Measurements from ENCODE around the gene TMEM247. TPM values are rescaled to one million over a fixed set of nuclear protein-coding genes. Genes with fewer than 3 reads are reported as not detected.

Gene TMEM247
- not detected in 2 replicates for total RNA-seq

DNA sequence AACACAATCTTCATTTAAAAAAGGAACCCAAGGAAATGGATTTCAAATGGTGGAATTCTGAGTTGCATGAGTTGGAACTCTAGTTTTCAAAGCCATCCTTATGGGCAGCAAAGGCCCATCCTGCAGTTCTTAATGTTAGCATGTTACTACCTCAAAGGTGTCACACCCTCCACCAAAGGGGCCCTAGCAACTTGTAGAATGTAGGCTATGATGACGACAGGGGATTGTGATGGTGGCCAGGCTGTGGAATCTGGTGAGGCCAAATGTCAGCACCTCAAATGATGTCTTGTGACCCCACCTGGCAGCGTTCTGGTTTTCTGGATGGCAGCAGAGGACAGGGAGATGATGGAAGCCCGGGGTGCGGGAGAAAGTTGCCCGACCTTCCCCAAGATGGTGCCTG lies at the start of gene TMEM247:
Gene TMEM247, plus strand, starts transcription at position 301 of the 400 bp plus-strand sequence.
- intact Hi-C loops (cut with micrococcal nuclease) = no loop called here

DNA sequence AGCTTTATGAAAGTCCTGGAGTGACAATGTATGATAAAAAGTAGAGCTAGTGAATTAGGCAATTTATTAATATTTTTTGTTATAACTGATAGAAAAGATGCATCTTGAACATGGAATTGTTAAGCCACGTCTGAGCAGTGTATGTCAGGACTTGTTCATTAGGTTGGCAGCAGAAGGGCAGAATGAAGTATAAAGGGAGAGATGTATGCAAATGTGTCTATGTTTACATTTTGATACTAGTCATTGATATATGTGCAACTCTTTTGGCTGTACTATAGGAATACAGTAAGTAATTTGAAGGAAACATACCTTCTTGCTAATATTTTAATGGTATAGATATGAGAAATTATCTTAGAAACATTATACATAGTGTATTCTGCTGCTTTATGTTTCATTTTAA lies 49.0 kb upstream of the TMEM247 start:
- intact Hi-C loops (cut with micrococcal nuclease) = no loop called here

DNA sequence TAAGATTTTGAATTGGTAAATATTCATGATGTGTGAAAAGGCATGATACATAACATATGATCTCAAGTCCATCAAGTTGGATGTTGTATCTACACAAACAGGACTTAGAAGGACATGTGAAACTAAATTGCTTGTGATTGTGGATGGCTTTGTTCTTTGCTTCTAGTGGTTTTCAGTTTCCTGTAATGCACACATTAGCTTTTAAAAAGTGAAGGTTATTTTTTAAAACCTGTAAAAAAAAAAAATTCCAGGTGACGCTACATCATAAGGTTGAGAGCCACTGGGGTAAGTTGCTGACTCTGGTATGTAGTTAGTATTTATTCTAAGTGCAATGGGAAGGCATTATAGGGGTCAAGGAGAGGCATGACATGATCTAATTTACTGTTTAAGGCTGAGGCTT lies 48.4 kb upstream of the TMEM247 start:
- intact Hi-C loops (cut with micrococcal nuclease) = no loop called here

DNA sequence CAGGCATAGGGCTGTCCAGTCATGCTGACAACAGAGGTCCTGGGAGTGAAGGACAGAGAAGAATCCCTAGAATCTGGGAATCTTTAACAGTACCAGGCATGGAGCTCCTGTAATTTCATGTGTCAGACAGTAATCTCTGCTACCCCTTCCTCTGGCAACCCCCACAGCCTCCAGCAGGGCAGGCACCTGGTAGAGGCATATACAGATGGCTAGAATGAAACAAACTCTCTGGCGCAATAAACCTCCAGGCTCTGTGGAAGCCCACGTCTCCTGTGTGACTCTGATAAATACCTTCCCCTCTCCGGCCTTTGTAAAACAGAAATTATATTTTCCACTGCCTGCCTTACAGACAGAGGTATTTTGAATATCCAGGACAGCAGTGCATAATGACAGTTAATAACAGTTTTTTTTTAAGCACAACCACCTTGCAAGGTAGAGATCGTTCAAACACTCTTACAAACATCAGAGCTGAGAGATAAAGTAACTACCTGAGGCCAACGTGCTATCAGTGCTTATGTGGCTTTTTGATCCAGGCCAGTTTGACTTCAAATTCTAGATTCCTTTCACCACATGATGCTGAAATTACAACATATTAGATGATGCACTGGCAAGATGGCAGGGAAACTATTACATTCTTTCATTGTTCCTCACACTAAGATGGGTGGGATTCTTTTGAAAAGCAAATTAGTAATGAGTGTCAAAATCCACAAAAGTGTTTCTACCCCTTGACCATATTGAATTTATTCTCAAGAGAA lies 47.7 kb upstream of the TMEM247 start:
- intact Hi-C loops (cut with micrococcal nuclease) = no loop called here

DNA sequence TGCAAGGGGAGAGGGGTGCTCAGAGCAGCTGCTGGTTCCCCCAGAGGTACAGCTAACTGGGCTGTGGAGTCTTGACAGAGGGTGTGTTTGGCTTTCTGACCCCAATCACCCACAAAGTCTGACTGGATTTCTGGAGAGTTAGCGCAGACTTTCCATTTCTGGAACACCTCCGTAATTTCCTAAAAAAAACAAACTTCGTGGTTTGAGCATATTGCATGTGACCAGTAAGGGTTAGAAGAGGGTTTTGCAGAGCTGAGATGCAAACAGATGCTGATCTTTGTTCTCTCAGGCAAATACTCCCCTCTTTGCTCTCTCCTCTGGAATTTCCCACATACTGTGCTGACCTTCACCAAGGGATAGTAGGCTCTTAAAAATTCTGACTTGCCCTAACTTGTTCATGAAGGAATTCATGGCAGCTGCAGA lies 44.5 kb upstream of the TMEM247 start:
- intact Hi-C loops (cut with micrococcal nuclease) = no loop called here

DNA sequence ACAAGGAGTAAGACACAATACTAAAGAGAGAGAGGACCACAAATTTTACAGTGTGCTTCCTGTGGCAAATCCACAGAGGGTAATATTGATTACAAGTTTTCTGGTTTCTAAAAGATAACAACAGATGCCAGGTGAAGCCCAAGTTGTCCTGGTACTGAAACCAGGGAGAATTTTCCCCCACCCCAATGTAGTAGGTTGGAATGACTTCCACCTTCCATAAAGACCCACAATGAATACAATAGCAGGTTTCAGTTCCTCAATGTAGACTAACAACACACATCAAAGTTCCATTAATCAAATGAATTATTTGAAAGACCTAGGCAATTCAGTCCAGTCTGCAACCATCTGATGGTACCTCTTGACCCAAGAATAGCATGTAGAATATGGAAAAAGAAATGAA lies 44.0 kb upstream of the TMEM247 start:
- intact Hi-C loops (cut with micrococcal nuclease) = no loop called here

DNA sequence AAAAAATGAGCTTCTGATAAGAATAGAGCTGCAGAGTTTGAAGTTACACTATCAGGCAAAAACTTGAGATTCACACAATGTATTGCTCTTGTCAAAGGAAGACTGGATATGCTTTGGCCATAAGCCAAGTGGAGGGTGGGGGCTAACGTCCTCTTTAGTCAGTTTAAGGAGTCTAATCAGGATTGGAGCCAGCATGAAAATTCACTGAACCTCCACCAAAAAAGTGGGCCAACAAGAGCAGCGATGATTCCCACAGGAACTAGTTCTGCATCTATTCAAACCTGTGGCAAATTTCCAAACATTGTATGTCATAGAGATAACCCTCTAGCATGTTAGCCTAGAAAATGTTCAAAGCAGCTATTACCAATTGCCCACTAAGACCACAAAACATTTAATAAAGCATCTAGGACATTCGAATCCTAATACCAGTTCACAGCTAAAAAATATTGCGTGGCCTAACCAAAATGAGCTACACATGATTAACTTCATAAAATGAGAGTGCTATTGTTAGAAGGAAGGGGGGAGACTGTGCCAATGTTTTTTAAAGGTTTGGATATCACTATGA lies 43.5 kb upstream of the TMEM247 start:
- intact Hi-C loops (cut with micrococcal nuclease) = no loop called here

DNA sequence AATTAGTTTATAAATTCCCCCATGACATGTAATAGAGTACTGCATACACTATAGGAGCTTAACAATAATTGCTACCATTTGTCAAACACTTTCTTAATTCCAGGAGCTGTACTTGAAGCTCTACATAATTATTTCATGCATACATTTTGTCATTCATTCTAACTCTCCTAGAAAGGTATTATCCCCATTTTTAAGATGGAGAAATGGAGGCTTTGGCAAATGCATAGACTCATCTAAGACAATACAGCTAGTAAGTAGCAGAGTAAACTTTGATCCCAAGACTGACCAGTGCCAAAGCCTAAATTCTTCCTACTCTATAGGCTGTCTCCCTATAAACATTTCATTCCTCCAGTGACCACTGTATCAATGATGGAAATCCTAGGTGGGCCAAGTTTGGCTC lies 42.6 kb upstream of the TMEM247 start:
- intact Hi-C loops (cut with micrococcal nuclease) = no loop called here

DNA sequence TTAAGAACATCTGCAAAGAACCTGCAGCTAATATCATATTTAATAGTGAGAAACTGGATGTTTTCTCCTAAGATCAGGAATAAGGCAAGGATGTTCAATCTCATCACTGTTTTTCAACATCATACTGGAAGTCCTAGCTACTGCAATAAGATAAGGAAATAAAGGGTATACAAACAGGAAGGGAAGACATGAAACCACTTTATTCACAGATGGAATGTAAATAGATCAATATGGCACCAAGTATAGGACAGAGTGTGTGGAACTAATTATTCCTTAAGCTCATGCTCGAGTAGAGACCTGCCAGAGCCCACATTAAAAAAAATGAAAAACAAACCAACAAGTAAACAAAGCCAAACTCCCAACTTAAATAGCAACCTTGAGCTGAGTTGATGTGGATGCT lies 41.3 kb upstream of the TMEM247 start:
- intact Hi-C loops (cut with micrococcal nuclease) = no loop called here

DNA sequence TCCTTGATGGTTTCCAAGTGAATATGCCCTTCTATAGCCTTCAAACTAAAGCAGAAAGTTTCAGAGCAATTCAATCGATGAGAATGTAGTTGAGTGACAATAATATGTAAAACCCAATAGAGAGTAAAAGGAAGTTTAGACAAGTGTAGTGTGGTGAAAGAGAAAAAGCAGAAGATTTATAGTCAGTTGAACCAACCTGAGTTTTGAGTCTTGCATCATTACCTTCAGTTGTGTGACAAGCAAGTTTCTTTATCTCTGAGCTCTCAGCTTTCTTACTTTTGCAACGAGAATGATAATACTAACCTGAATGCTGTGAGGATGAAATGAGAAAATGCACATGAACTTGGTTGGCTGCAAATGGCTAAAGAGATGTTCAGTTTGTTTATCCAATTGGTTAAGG lies 40.6 kb upstream of the TMEM247 start:
- intact Hi-C loops (cut with micrococcal nuclease) = no loop called here

DNA sequence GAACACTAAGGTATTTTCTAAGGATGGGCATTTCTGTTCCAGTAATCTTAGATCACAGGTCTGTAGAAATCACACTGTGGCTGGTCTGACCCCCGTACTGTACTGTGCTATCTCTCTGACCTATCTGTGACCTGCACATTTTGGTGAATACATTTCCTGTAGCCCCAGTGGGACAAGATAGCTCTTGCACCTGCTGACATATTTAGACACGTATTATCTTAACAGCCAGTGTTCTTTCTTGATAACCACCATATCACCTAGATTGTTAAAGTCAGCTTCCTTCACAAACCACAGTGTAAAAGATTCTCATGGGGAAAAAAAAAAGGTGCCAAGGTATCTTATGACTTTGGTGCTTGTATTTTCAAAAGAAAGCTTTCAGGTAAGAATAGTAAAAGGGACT lies 39.8 kb upstream of the TMEM247 start:
- intact Hi-C loops (cut with micrococcal nuclease) = no loop called here

DNA sequence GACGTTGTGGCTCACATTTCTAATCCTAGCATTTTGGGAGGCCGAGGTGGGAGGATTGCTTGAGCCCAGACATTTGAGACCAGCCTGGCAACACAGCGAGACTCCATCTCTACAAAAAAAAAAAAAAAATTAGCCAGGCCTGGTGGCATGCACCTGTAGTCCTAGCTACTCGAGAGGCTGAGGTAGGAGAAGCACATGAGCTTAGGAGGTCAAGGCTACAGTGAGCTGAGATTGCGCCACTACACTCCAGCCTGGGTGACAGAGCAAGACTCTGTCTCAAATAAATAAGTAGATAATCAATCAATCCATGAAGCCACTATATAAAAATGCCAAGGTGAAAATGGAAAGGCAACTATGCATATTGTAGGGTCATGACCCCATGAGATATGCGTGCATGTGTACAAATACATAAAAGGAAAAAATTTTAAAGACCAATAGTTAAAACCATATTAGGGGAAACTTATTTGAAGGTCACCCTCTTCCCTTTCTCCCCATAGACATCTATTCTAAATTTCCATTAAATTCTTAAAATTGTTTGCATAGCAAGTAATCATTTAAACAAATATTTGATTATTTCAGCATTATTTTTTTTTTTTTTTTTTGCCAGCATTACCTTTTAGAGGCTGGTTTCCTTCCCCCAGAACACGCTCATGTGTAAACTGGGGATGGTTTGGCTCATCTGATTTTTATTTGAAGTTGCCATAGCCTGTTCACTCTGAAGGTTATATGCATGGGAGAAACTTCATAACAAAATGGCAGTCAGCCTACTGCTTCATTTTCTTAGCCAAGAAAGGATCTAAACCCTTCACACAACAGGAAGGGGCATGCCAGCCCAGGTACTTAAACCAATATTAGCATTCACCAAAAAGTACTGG lies 37.3 kb upstream of the TMEM247 start:
- intact Hi-C loops (cut with micrococcal nuclease) = no loop called here

DNA sequence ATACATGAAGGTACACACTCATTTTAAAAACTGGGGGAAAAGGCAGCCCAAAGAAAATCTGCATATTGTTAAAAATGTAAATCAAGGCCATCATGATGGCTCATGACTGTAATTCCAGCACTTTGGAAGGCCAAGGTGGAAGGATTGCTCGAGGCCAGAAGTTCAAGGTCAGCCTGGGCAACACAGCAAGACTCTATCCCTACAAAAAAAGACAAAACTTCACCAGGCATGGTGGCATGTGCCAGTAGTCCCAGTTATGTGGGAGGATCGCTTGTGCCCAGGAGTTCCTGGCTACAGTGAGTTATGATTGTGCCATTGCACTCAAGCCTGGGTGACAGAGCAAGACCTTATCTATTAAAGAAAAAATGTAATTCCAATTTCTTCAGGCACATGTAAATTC lies 34.6 kb upstream of the TMEM247 start:
- intact Hi-C loops (cut with micrococcal nuclease) = no loop called here

DNA sequence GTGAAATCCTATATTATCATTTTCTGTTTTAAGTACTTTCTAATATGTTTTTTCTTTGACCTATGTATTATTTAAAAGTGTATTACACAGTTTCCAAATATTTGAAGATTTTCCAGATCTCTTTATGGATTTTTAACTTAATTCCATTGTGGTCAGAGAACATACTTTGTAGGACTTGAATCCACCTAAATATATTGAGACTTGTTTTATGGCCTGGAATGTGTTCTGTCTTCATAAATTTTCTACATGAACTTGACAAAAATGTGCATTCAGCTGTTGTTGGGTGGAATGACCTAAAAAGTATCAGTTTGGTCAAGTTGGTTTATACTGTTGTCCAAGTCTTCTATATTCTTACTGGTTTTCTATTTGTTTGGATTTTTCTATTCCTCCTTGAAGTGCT lies 33.8 kb upstream of the TMEM247 start:
- intact Hi-C loops (cut with micrococcal nuclease) = no loop called here

DNA sequence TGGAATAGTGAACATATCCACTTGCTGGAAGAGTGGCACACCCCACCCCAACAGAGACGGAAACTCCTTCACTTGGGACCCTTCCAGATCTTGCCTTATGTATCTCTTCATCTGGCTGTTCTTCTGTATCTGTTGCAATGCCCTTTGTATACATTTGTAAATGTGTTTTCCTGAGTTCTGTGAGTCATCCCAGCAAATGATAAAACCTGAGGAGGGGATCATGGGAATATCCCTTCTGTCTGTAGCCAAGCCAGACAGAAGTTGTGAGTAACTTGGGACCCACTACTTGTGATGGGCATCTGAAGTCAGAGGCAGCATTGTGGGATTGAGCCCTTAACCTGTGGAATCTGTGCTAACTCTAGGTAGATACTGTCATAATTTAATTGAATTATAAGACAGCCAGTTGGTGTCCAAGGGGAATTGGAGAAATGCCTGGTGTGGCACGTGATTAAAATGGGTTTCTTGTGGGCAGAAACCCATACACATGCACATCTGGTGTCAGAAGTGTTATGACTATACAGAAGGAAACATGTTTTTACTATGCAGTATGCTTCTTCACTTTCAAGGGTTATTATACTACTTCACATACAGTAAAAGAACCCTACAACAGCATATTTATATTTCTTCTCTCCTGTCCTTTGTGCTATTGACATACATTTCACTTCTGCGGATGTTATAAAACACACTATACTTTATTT lies 32.3 kb upstream of the TMEM247 start:
- intact Hi-C loops (cut with micrococcal nuclease) = no loop called here

DNA sequence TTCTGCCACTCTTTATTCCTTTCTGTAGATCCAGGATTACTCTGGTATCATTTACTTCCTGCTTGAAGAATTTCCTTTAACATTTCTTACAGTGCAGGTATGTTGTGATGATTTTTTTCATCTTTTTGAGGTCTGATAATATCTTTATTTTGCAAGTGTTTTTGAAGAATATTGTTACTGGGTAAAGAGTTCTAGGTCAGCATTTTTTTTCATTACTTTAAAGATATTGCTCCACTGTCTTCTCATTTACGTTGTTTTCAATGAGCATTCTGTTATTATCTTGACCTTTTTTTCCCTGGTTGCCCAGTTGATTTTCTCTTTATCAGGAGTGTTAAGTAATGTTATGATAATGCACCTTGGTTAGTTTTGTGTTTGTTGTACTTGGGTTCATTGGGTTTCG lies 31.7 kb upstream of the TMEM247 start:
- intact Hi-C loops (cut with micrococcal nuclease) = no loop called here

DNA sequence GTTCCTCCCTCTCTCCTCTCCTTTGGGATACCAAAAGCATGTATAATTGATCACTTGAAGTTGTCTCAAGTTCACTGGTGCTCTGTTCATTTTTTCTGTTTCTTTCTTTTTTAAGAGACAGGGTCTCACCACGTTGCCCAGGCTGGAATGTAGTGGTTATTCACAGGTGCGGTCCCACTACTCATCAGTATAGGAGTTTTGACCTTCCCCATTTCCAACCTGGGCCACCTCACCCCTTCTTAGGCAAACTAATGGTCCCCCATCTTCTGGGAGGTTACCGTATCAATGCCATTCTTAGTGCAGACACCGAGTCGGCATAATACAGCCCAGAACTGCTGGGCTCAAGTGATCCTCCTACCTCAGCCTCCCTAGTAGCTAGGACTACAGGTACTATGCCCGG lies 31.3 kb upstream of the TMEM247 start:
- intact Hi-C loops (cut with micrococcal nuclease) = no loop called here

DNA sequence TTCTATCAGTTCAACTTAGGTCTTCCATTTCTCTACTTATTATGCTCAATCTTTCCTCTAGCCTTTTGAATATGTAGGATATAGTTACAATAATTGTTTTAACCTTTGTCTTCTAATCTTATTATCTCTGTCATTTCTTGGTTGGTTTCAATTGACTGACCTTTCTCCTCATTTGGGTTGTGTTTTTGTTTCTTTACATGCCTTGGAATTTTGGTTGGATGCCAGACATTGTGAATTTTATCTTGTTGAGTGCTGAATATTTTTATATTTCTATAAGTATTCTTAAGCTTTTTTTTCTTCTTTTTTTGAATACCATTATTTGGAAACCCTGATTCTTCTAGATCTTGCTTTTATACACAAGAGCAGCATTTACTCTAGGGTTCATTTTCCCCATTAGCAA lies 30.7 kb upstream of the TMEM247 start:
- intact Hi-C loops (cut with micrococcal nuclease) = no loop called here

DNA sequence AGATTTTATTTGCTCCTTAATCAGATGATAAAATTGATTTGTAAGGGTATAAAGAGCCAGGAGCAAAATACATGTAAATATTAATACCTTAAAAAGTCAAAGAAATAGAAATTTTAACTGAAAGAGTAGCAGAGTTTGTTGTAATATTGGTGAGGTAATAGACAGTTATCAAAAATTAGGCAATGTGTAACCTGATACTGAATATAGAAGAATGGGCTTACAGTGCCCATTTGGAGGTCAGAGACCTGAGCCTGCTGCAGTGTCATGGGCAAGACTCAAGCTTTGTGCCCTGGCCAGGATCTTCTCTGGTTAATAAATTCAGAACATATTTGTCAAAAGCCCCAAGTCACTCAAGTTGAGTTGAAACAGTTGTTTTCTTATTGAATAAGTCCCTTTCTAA lies 29.7 kb upstream of the TMEM247 start:
- intact Hi-C loops (cut with micrococcal nuclease) = no loop called here

DNA sequence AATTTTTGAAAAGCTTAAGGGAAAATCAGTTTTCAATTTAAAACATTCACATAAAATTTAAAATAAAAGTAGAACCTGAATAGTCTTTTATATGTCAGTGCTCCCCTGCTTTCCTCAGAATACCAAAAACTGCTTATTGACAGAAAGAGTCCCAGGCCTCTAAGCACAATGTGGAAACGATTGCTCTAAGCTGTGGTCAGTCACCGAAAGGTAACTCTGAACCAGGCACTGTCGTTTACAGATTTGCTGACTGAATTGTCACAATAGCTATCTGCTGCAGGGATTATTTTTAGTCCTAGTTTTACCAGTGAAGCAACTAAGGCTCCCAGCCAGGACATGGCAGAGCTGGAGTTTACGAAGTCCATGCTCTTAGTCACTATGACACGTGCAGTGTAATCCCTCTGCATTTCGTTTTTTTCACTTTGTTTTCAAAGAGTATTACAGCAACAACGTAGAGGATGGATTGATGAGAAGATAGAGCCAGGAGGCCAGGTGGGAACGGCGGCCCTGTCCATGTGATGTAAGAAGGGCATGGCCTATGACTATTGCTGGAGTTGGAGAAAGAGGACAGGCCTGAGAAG lies 28.1 kb upstream of the TMEM247 start:
- intact Hi-C loops (cut with micrococcal nuclease) = no loop called here

DNA sequence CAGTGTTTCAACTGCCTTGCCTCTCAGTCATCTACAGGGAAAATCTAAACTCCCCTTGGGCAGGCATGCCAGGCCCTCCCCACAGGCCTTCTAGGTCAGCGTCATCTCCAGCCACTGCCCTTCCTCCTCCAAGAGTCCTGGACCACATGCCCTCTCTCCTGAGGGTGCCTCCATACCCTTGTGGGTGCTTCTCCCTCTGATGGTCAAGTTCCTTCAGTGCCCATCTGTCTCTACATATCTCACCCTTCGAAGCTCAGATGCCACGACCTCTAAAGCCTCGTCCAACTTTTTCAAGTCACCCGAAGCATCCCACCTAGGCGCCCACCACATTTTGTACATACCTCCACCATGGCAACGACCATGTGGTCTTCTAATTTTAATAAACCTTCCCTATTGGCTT lies 22.6 kb upstream of the TMEM247 start:
- intact Hi-C loops (cut with micrococcal nuclease) = no loop called here
